ENCODE measurements around the gene HDAC4. TPM values are rescaled to one million over a fixed set of nuclear protein-coding genes. Genes with fewer than 3 reads are reported as not detected.

The HDAC4 gene
- total and polyA plus RNA-seq, 2 of the 8 experiments (the other 6 are each of a cell fraction or from before 2014, with no cell fraction given) = 15.4 to 31.5 TPM

GRCh38 chr2:239042046-239042445 is 358.8 kb downstream of the HDAC4 start:
- no peak overlapping the region for H3K14ac ChIP-seq (ENCODE audit: insufficient read length)
- no peak overlapping the region for H2BK20ac ChIP-seq (ENCODE audit: low read length)
- TF ChIP-seq KDM5A (IDR thresholded peaks at IDR 0.05; ENCODE audit: low read length) (no peak), ATF2 (IDR thresholded peaks at IDR 0.05; ENCODE audit: low read length) (no peak), MAX (IDR thresholded peaks at IDR 0.05) (no peak), E2F6 (IDR thresholded peaks at IDR 0.05) (no peak), MAFK (IDR thresholded peaks at IDR 0.05; ENCODE audit: low read depth, low read length) (no peak)
- H3K9me3 ChIP-seq (ENCODE audit: insufficient read depth in 2 of 2, low read depth in 1 of 2, low read length in 1 of 2) = no peaks in the 10 kb centered on the region
- no peak overlapping the region for H3K4me3 ChIP-seq (ENCODE audit: extremely low read depth in 1 of 4, insufficient read depth in 2 of 4, low read depth in 3 of 4, low read length in 4 of 4)
- no peak overlapping the region for H3K4me2 ChIP-seq (ENCODE audit: insufficient read depth in 1 of 2, low read depth in 2 of 2, low read length in 2 of 2)
- no peaks in the 10 kb centered on the region for H3K27me3 ChIP-seq (replicated peaks in 1 of 4; ENCODE audit: control insufficient read depth in 3 of 4, extremely low read depth in 1 of 4, insufficient read depth in 3 of 4, low read length in 3 of 4)
- no peak overlapping the region for H3K9ac ChIP-seq (replicated peaks in 1 of 4; ENCODE audit: extremely low read depth in 1 of 4, low read depth in 3 of 4, low read length in 3 of 4)
- H2BK12ac ChIP-seq (ENCODE audit: low read depth, low read length) = no peak overlapping the region
- H3K4ac ChIP-seq (replicated peaks; ENCODE audit: insufficient read length, low read depth, low read length) = no peak overlapping the region
- H4K20me1 ChIP-seq (replicated peaks in 1 of 2; ENCODE audit: control insufficient read depth in 1 of 2, insufficient read depth in 2 of 2, low read length in 2 of 2) = no peaks in the 10 kb centered on the region
- no peaks in the 10 kb centered on the region for H3K36me3 ChIP-seq (ENCODE audit: control insufficient read depth in 2 of 4, insufficient read depth in 4 of 4, low read length in 3 of 4)
- no peaks in the 10 kb centered on the region for H3K79me1 ChIP-seq (ENCODE audit: low read depth, low read length)
- WGBS, 2 experiments (ENCODE audit: extremely low coverage in 1 of 2, insufficient coverage in 1 of 2, insufficient read length in 1 of 2, insufficient replicate concordance in 2 of 2, low coverage in 1 of 2, low lambda C conversion rate in 2 of 2, missing lambda C conversion rate in 1 of 2) = 91% methylated on average over 10 of the region's 10 CpGs; no CpG with 5 or more reads in 1 of the 2 experiments
- FAIRE-seq (no peak), DNase-seq (ENCODE audit: low read depth in 1 of 2, low spot score in 2 of 2) (no peak)
- no peak overlapping the region for H4K91ac ChIP-seq (replicated peaks; ENCODE audit: insufficient read length, low read length)
- POLR2A ChIA-PET (ENCODE audit: partially characterized antibody) = no interaction called here
- no peak overlapping the region for H2BK5ac ChIP-seq (ENCODE audit: low read depth, low read length)
- H3K56ac ChIP-seq (replicated peaks; ENCODE audit: insufficient read length, low read depth, low read length) = no peak overlapping the region
- H4K5ac ChIP-seq (ENCODE audit: insufficient read length, low read depth, low read length) = no peak overlapping the region
- H3K23ac ChIP-seq (ENCODE audit: insufficient read length) = no peak overlapping the region
- no peaks in the 10 kb centered on the region for H3K79me2 ChIP-seq (ENCODE audit: control insufficient read depth in 1 of 2, insufficient read depth in 2 of 2, low read length in 2 of 2)
- H3K4me1 ChIP-seq (replicated peaks in 1 of 4; ENCODE audit: control insufficient read depth in 3 of 4, insufficient read depth in 4 of 4, low read length in 3 of 4) = no peaks in the 10 kb centered on the region
- no peak overlapping the region for H4K8ac ChIP-seq (ENCODE audit: extremely low read depth, insufficient read depth, low read length)
- CTCF ChIA-PET (ENCODE audit: partially characterized antibody) = interaction anchor here (1.0 kb wide), 1 partner anchor 64 kb away, joined by 3 read pairs; no protein-coding TSS in a partner anchor
- H3K27ac ChIP-seq (ENCODE audit: low read depth, low read length) = no peak overlapping the region
- H2BK15ac ChIP-seq (ENCODE audit: low read length) = no peak overlapping the region
- H2BK120ac ChIP-seq (replicated peaks; ENCODE audit: low read depth, low read length) = no peak overlapping the region
- no peaks in the 10 kb centered on the region for H3K23me2 ChIP-seq (ENCODE audit: low read depth, low read length)
- H2AK5ac ChIP-seq (ENCODE audit: low read depth, low read length) = no peak overlapping the region
- H3K18ac ChIP-seq (ENCODE audit: extremely low read depth, low read length) = no peak overlapping the region
- no peak overlapping the region for H2AFZ ChIP-seq (ENCODE audit: low read length)

Data from H1 (cell line).